Mammary epithelial cell (primary cell): ENCODE results near the gene CACNG4.

Experiments used
- EZH2 ChIP-seq: IDR thresholded peaks from 2 replicates; pipeline ENCODE4 v1.6.1; 2012; ENCODE audit warnings: low read length, inconsistent platforms, borderline replicate concordance
- TF ChIP-seq, protein P1 (sequence below), 2 donors: IDR thresholded peaks in 1 of 2; conservative IDR thresholded peaks in 1 of 2; 2 replicates each; pipeline ENCODE4 v1.5.1; 2011 to 2012; ENCODE audit warnings: inconsistent platforms in 2 of 2, low read length in 2 of 2, mild to moderate bottlenecking in 2 of 2, control low read depth in 1 of 2, low read depth in 1 of 2; ENCODE audit not compliant: insufficient read depth in 1 of 2; ENCODE audit errors: extremely low read depth in 1 of 2

DNA sequence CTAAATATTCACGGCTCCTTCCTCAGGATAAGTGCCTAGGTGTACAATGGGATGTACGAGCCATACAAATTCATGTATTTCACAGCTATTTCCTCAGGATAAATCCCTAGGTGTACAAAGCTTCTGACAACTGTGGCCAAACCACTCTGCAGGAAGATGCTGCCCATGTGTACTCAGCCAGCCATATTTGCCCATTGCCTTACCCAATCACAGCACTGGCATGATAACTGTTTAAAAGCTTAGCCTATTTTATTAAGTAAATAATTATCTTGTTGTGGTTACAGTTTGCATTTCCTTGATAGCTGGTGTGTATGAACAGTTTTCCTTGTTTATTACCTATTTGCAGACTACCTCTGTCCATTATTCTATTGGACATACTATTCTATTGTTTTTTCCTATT, 115.0 kb downstream of the CACNG4 start:
- TF ChIP-seq, protein P1, sequence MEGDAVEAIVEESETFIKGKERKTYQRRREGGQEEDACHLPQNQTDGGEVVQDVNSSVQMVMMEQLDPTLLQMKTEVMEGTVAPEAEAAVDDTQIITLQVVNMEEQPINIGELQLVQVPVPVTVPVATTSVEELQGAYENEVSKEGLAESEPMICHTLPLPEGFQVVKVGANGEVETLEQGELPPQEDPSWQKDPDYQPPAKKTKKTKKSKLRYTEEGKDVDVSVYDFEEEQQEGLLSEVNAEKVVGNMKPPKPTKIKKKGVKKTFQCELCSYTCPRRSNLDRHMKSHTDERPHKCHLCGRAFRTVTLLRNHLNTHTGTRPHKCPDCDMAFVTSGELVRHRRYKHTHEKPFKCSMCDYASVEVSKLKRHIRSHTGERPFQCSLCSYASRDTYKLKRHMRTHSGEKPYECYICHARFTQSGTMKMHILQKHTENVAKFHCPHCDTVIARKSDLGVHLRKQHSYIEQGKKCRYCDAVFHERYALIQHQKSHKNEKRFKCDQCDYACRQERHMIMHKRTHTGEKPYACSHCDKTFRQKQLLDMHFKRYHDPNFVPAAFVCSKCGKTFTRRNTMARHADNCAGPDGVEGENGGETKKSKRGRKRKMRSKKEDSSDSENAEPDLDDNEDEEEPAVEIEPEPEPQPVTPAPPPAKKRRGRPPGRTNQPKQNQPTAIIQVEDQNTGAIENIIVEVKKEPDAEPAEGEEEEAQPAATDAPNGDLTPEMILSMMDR (conservative IDR thresholded peaks at IDR 0.05 in 1 of 2, IDR thresholded peaks at IDR 0.05 in 1 of 2; ENCODE audit: extremely low read depth in 1 of 2, insufficient read depth in 1 of 2, low read depth in 1 of 2, low read length in 2 of 2), result no peak
- no peak for TF ChIP-seq EZH2
